H9 (cell line): ENCODE measurements around the gene RSAD2. TPM values are rescaled to one million over a fixed set of nuclear protein-coding genes. Genes with fewer than 3 reads are reported as not detected.

Experiments
- DNase-seq: peaks from one replicate; pipeline ENCODE4 v3.0.0-alpha.2; 2017
- H2AFZ ChIP-seq: one replicate; pipeline ENCODE4 v1.6.1; 2013; ENCODE audit warnings: mild to moderate bottlenecking, low read length, control low read depth, moderate library complexity
- H2AK5ac ChIP-seq: 2 replicates; pipeline ENCODE4 v1.6.1; 2013; ENCODE audit warnings: low read length, control low read depth, mixed read lengths; ENCODE audit not compliant: insufficient read length
- H2BK120ac ChIP-seq: one replicate; pipeline ENCODE4 v1.6.1; 2013; ENCODE audit warnings: low read depth, mild to moderate bottlenecking, low read length, control low read depth, inconsistent platforms; ENCODE audit not compliant: poor library complexity, severe bottlenecking
- H2BK12ac ChIP-seq: 2 replicates; pipeline ENCODE4 v1.6.1; 2013; ENCODE audit warnings: low read length, control low read depth, mixed read lengths, low read depth; ENCODE audit not compliant: insufficient read length
- H2BK15ac ChIP-seq: 2 replicates; pipeline ENCODE4 v1.6.1; 2013; ENCODE audit warnings: low read depth, low read length, control low read depth
- H2BK20ac ChIP-seq: one replicate; pipeline ENCODE4 v1.6.1; 2013; ENCODE audit warnings: low read depth, mild to moderate bottlenecking, low read length, control low read depth, inconsistent platforms; ENCODE audit not compliant: poor library complexity, severe bottlenecking
- H2BK5ac ChIP-seq: 2 replicates; pipeline ENCODE4 v1.6.1; 2013; ENCODE audit warnings: low read length, control low read depth, mixed read lengths; ENCODE audit not compliant: insufficient read length
- H3K14ac ChIP-seq: 2 replicates; pipeline ENCODE4 v1.6.1; 2013; ENCODE audit warnings: low read length, control low read depth; ENCODE audit not compliant: insufficient read depth
- H3K18ac ChIP-seq: 2 replicates; pipeline ENCODE4 v1.6.1; 2013; ENCODE audit warnings: low read depth, mild to moderate bottlenecking, mixed read lengths, low read length, control low read depth; ENCODE audit not compliant: insufficient read length
- H3K23ac ChIP-seq: 2 replicates; pipeline ENCODE4 v1.6.1; 2013; ENCODE audit warnings: low read length, control low read depth, mixed read lengths, low read depth; ENCODE audit not compliant: insufficient read length
- H3K23me2 ChIP-seq: 2 replicates; pipeline ENCODE4 v1.6.1; 2013; ENCODE audit warnings: low read depth, mild to moderate bottlenecking, mixed read lengths, low read length, control low read depth; ENCODE audit not compliant: insufficient read length, poor library complexity, severe bottlenecking
- H3K27ac ChIP-seq: 2 replicates; pipeline ENCODE4 v1.5.1; 2013; ENCODE audit warnings: low read length, control low read depth, mixed read lengths, low read depth; ENCODE audit not compliant: insufficient read length
- H3K27me3 ChIP-seq: 2 replicates; pipeline ENCODE4 v1.6.1; 2013; ENCODE audit warnings: low read length, control low read depth, inconsistent platforms; ENCODE audit not compliant: insufficient read depth
- H3K4ac ChIP-seq: 2 replicates; pipeline ENCODE4 v1.6.1; 2013; ENCODE audit warnings: low read depth, mild to moderate bottlenecking, control low read depth, inconsistent platforms, low read length, moderate library complexity
- H3K4me1 ChIP-seq: 2 replicates; pipeline ENCODE4 v1.6.1; 2013; ENCODE audit warnings: low read length, control low read depth, inconsistent platforms; ENCODE audit not compliant: insufficient read depth
- H3K4me2 ChIP-seq: 2 replicates; pipeline ENCODE4 v1.6.1; 2013; ENCODE audit warnings: low read length, control low read depth, mixed read lengths; ENCODE audit not compliant: insufficient read length, insufficient read depth
- H3K56ac ChIP-seq: 2 replicates; pipeline ENCODE4 v1.6.1; 2013; ENCODE audit warnings: low read depth, mild to moderate bottlenecking, mixed read lengths, low read length, control low read depth; ENCODE audit not compliant: insufficient read length
- H3K79me1 ChIP-seq: 2 replicates; pipeline ENCODE4 v1.6.1; 2013; ENCODE audit warnings: low read depth, mild to moderate bottlenecking, moderate library complexity, low read length, control low read depth, inconsistent platforms; ENCODE audit not compliant: insufficient read depth, poor library complexity, severe bottlenecking
- H3K79me2 ChIP-seq: 2 replicates; pipeline ENCODE4 v1.6.1; 2013; ENCODE audit warnings: low read length, control low read depth, inconsistent platforms; ENCODE audit not compliant: insufficient read depth
- H3K9ac ChIP-seq: 2 replicates; pipeline ENCODE4 v1.6.1; 2013; ENCODE audit warnings: low read length, control low read depth, mixed read lengths; ENCODE audit not compliant: insufficient read length; ENCODE audit errors: extremely low read depth
- H3K9me3 ChIP-seq: one replicate; pipeline ENCODE4 v1.6.1; 2013; ENCODE audit warnings: low read depth, low read length, inconsistent platforms; ENCODE audit not compliant: control insufficient read depth
- H3T11ph ChIP-seq: one replicate; pipeline ENCODE4 v1.6.1; 2013; ENCODE audit warnings: mild to moderate bottlenecking, low read length, control low read depth, inconsistent platforms
- H4K20me1 ChIP-seq: one replicate; pipeline ENCODE4 v1.6.1; 2013; ENCODE audit not compliant: control insufficient read depth, insufficient read length, insufficient read depth
- H4K5ac ChIP-seq: 2 replicates; pipeline ENCODE4 v1.6.1; 2013; ENCODE audit warnings: low read depth, mild to moderate bottlenecking, mixed read lengths, low read length, control low read depth; ENCODE audit not compliant: insufficient read length
- H4K8ac ChIP-seq: replicated peaks from 2 replicates; pipeline ENCODE4 v1.6.1; 2013; ENCODE audit warnings: low read length, control low read depth, mixed read lengths, low read depth; ENCODE audit not compliant: insufficient read length
- H4K91ac ChIP-seq: 2 replicates; pipeline ENCODE4 v1.6.1; 2013; ENCODE audit warnings: low read depth, mild to moderate bottlenecking, moderate library complexity, mixed read lengths, low read length, control low read depth; ENCODE audit not compliant: insufficient read length
- H3K27ac Mint-ChIP-seq, 3 experiments: 2 replicates in 2 of 3; 3 replicates in 1 of 3; pipeline ENCODE4 v1.8.0; 2020 to 2021; ENCODE audit warnings: mixed read lengths in 3 of 3, mild to moderate bottlenecking in 1 of 3, moderate library complexity in 1 of 3
- H3K27me3 Mint-ChIP-seq: 2 replicates; pipeline ENCODE4 v1.8.0; 2021; ENCODE audit warnings: low read depth, mild to moderate bottlenecking, moderate library complexity, mixed read lengths
- H3K36me3 Mint-ChIP-seq, 3 experiments: 2 replicates in 2 of 3; 3 replicates in 1 of 3; pipeline ENCODE4 v1.8.0; 2020 to 2021; ENCODE audit warnings: low read depth in 3 of 3, mixed read lengths in 3 of 3; ENCODE audit not compliant: insufficient read depth in 1 of 3
- H3K4me1 Mint-ChIP-seq, 2 experiments: 2 replicates each; pipeline ENCODE4 v1.8.0; 2020; ENCODE audit warnings: mixed read lengths in 2 of 2
- H3K4me3 Mint-ChIP-seq, 2 experiments: 2 replicates in 1 of 2; 3 replicates in 1 of 2; pipeline ENCODE4 v1.8.0; 2020 to 2021; ENCODE audit warnings: mild to moderate bottlenecking in 2 of 2, mixed read lengths in 2 of 2, moderate library complexity in 1 of 2
- H3K9me3 Mint-ChIP-seq, 2 experiments: 2 replicates in 1 of 2; 3 replicates in 1 of 2; pipeline ENCODE4 v1.8.0; 2020; ENCODE audit warnings: mild to moderate bottlenecking in 2 of 2, mixed read lengths in 2 of 2, moderate library complexity in 1 of 2
- CTCF ChIP-seq: fragments of 200-600 bp; sonication (generic); conservative IDR thresholded peaks from 3 replicates; pipeline ENCODE4 v1.8.0; 2021; ENCODE audit warnings: antibody characterized with exemption, mild to moderate bottlenecking
- WGBS: extraction: QIAGEN DNeasy Blood & Tissue Kit; methylation state at CpG from one replicate; pipeline ENCODE4 v1.1.7; 2013; ENCODE audit warnings: missing lambda C conversion rate, low lambda C conversion rate, mixed read lengths; ENCODE audit not compliant: insufficient read length; ENCODE audit errors: extremely low coverage; 5-methylcytosine and 5-hydroxymethylcytosine counted together
- total RNA-seq: library from RNA; stranded (reverse); gene quantifications from 2 replicates; pipeline ENCODE4 v1.2.1, GENCODE V29; 2021

Gene RSAD2
- total RNA-seq, 1 experiment from 2014 or later: not detected

- Histone ChIP-seq H3K4me1 (no peaks in the 10 kb centered on the region), H3K9me3 (no peaks in the 10 kb centered on the region), H2AK5ac (no peak overlapping the region), H3K79me2 (no peaks in the 10 kb centered on the region), H4K8ac (no peak overlapping the region), H3T11ph (no peak overlapping the region), H3K18ac (no peak overlapping the region), H3K23ac (no peak overlapping the region), H2BK12ac (no peak overlapping the region), H2BK15ac (no peak overlapping the region), H3K27me3 (no peaks in the 10 kb centered on the region), H4K91ac (no peak overlapping the region), H3K27ac (no peak overlapping the region), H2BK5ac (no peak overlapping the region), H4K5ac (no peak overlapping the region), H2BK20ac (no peak overlapping the region), H3K14ac (no peak overlapping the region), H2AFZ (no peak overlapping the region), H3K23me2 (no peaks in the 10 kb centered on the region), H3K79me1 (no peaks in the 10 kb centered on the region), H3K9ac (no peak overlapping the region), H4K20me1 (no peaks in the 10 kb centered on the region), H3K4ac (no peak overlapping the region), H3K56ac (no peak overlapping the region), H2BK120ac (no peak overlapping the region), H3K4me2 (no peak overlapping the region)
- no CpG with 5 or more reads among the region's 10 CpGs for WGBS
- Mint-ChIP-seq H3K9me3 (no peaks in the 10 kb centered on the region), H3K36me3 (peaks cover 3 to 6% (median 6%) of the 10 kb centered on the region in 3 experiments), H3K4me3 (no peak overlapping the region), H3K27me3 (peaks cover 9% of the 10 kb centered on the region), H3K4me1 (peaks cover 24% of the 10 kb centered on the region in 2 experiments), H3K27ac (no peak overlapping the region)
- DNase-seq: no peak
- TF ChIP-seq CTCF: no peak
These were observed 45.7 kb downstream of the RSAD2 start for GRCh38 chr2:6923319-6923718.
